Dendritic cell treated with granulocyte-macrophage colony-stimulating factor and Interleukin-4, amounts not matched to agents 40 ng/mL and 50 ng/mL, for 4 days (primary cell): ENCODE measurements around the gene DPP7.

Source experiments
- H3K27ac Mint-ChIP-seq: one replicate; pipeline ENCODE4 v1.8.0; 2022; ENCODE audit warnings: mild to moderate bottlenecking, mixed read lengths
- H3K27me3 Mint-ChIP-seq: one replicate; pipeline ENCODE4 v1.8.0; 2022; ENCODE audit warnings: mild to moderate bottlenecking, mixed read lengths
- H3K36me3 Mint-ChIP-seq: one replicate; pipeline ENCODE4 v1.8.0; 2022; ENCODE audit warnings: low read depth, mixed read lengths
- H3K4me1 Mint-ChIP-seq: one replicate; pipeline ENCODE4 v1.8.0; 2022; ENCODE audit warnings: low read depth, mixed read lengths
- H3K4me3 Mint-ChIP-seq: one replicate; pipeline ENCODE4 v1.8.0; 2022; ENCODE audit warnings: mild to moderate bottlenecking, moderate library complexity, mixed read lengths
- H3K9me3 Mint-ChIP-seq: one replicate; pipeline ENCODE4 v1.8.0; 2022; ENCODE audit warnings: mixed read lengths
- intact Hi-C: fragments of 100-400 bp; cut with micrococcal nuclease; formaldehyde crosslinking; loops from one replicate; pipeline ENCODE4 v1.15.0; 2022

The DPP7 gene

DNA sequence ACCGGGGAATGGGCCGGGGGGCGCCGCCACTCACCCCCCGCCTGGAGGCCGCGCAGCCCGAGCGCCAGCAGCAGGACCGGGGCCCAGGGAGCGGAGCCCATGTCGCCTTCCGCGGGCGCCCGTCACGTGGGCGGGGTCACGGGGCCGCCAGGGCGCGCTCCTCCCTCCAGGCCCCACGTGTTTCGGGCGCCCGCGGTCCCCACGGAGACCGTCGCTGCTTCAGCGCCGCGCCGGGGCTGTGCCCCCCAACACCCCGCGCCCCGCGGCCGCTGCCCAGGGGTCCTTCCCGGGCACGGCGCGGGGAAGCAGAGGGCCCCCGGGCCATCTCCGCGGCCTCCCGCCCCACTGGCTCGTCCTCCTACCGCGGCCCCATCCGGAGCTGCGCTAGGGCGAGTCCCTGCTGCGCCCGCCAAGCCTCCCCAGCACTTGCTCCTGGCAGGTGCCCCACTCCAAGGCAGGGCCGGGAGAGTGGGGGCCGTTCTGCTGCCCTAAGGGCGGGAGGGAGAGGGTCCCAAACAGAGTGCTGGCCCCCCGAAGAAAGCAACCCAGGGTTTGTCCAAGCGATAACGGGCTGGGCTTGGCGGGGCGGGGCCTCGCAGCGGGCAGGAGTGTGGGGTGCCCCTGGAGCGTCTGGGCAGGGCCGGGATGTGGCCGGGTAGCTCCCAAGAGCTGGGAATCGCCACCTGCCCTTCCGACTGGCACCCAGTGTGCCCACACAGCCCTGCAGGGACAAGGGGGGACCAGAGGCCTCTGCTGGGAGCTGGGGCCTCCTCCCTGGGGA lies at the start of gene DPP7:
Gene DPP7 (minus strand): TSS at position 121 of the 781 bp plus-strand sequence. CDS start 20 bp downstream, at position 101.
- no peaks in the 10 kb centered on the region for H3K36me3 Mint-ChIP-seq
- H3K9me3 Mint-ChIP-seq = no peaks in the 10 kb centered on the region
- peaks cover 15% of the 10 kb centered on the region for H3K27me3 Mint-ChIP-seq
- peak within 1 kb of the TSS; percentile 46 for H3K27ac Mint-ChIP-seq
- intact Hi-C loops = loop anchor here (1.0 kb wide), 1 partner anchor 29 kb away; the partner anchor contains the start of gene MAN1B1
- peak within 1 kb of the TSS; percentile 69 for H3K4me3 Mint-ChIP-seq
- peaks cover 19% of the 10 kb centered on the region for H3K4me1 Mint-ChIP-seq

DNA sequence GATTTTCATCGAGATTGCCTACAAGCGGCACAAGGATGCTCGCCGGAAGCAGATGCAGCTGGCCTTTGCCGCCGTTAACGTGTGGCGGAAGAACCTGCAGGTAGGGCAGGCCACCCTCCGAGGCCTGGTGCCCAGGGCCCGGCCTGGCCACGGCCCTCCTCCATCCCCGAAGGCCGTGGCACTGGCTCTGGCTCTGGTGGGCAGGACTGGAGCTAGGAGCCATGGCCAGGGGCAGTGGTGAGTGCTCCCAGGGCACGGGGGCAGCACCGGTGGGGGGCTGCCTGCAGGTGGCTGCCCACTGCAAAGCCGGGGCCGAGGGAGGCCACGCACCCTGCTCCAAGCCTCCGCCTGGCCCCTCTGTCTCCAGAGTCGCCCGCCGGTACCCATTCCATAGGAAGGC lies 49.3 kb upstream of the DPP7 start:
- intact Hi-C loops = no loop called here
- Mint-ChIP-seq H3K4me3 (peak overlapping the region; percentile 62), H3K9me3 (no peaks in the 10 kb centered on the region)

GRCh38 chr9:137163365-137163715 lies 48.8 kb upstream of the DPP7 start:
- Mint-ChIP-seq H3K4me3 (peak overlapping the region; percentile 62), H3K27me3 (peaks cover 91% of the 10 kb centered on the region), H3K27ac (no peak overlapping the region), H3K36me3 (no peaks in the 10 kb centered on the region), H3K9me3 (no peaks in the 10 kb centered on the region), H3K4me1 (peaks cover 8% of the 10 kb centered on the region)
- intact Hi-C loops = no loop called here

More for the DNA sequence above, 49.3 kb upstream of the DPP7 start:
- H3K36me3 Mint-ChIP-seq = no peaks in the 10 kb centered on the region
- H3K27me3 Mint-ChIP-seq = peaks cover 90% of the 10 kb centered on the region
- H3K27ac Mint-ChIP-seq = no peak overlapping the region
- peaks cover 8% of the 10 kb centered on the region for H3K4me1 Mint-ChIP-seq

DNA sequence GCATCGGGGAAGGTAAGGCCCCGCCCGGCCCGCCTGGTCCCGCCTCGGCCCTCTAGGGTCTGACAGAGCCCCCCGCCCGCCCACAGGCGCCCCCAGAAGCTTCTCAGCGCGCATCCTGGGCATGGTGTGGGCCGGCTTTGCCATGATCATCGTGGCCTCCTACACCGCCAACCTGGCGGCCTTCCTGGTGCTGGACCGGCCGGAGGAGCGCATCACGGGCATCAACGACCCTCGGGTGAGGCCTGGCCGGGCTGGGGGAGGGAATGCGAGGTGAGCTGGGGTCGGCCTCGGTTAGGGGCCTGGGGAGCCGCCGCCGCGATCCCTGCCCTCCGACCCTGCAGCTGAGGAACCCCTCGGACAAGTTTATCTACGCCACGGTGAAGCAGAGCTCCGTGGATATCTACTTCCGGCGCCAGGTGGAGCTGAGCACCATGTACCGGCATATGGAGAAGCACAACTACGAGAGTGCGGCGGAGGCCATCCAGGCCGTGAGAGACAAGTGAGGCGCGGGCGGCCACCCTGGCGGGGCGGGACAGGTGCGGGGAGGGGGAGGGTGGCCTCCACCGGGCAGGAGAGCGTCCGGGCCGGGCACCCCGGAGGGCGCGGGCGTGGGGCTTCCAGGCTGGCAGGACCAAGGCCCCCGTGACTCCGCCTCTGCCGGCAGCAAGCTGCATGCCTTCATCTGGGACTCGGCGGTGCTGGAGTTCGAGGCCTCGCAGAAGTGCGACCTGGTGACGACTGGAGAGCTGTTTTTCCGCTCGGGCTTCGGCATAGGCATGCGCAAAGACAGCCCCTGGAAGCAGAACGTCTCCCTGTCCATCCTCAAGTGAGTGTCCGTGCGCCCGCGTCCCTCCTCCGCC lies 48.2 kb upstream of the DPP7 start:
- Mint-ChIP-seq H3K9me3 (no peaks in the 10 kb centered on the region), H3K36me3 (no peaks in the 10 kb centered on the region), H3K4me3 (peak overlapping the region; percentile 62), H3K27ac (no peak overlapping the region), H3K4me1 (peaks cover 12% of the 10 kb centered on the region), H3K27me3 (peaks cover 91% of the 10 kb centered on the region)
- intact Hi-C loops = no loop called here

DNA sequence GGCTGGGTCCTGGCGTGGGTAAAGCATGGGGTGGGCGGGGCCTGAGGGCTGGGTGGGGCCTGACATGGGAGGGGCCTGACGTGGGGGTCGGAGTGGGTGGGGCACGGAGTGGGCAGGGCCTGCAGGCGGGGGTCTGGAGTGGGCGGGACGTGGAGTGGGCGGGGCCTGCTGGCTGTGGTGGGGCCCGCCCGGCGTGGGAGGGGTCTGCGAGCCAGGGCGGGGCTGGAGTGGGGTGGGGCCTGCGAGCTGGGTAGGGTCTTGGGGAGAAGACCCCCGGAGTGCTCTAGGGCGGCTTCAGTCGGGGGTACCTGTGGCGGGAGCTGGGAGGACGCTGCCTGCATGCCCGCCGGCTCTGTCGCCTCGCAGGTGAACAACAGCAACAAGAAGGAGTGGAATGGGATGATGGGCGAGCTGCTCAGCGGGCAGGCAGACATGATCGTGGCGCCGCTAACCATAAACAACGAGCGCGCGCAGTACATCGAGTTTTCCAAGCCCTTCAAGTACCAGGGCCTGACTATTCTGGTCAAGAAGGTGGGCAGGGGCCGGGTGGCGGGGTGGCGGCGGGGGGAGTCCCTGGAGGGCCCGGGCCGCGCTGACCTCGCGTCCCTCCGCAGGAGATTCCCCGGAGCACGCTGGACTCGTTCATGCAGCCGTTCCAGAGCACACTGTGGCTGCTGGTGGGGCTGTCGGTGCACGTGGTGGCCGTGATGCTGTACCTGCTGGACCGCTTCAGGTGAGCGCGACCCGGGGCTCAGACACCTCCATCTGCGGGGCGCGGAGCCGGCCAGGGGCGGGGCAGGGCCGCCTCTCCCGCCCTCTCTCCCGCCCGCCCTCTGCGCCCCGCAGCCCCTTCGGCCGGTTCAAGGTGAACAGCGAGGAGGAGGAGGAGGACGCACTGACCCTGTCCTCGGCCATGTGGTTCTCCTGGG lies 47.3 kb upstream of the DPP7 start:
- no peak overlapping the region for H3K4me3 Mint-ChIP-seq
- intact Hi-C loops = no loop called here
- H3K27me3 Mint-ChIP-seq = peaks cover 92% of the 10 kb centered on the region
- no peaks in the 10 kb centered on the region for H3K36me3 Mint-ChIP-seq
- H3K9me3 Mint-ChIP-seq = no peaks in the 10 kb centered on the region
- no peak overlapping the region for H3K27ac Mint-ChIP-seq
- peaks cover 20% of the 10 kb centered on the region for H3K4me1 Mint-ChIP-seq

DNA sequence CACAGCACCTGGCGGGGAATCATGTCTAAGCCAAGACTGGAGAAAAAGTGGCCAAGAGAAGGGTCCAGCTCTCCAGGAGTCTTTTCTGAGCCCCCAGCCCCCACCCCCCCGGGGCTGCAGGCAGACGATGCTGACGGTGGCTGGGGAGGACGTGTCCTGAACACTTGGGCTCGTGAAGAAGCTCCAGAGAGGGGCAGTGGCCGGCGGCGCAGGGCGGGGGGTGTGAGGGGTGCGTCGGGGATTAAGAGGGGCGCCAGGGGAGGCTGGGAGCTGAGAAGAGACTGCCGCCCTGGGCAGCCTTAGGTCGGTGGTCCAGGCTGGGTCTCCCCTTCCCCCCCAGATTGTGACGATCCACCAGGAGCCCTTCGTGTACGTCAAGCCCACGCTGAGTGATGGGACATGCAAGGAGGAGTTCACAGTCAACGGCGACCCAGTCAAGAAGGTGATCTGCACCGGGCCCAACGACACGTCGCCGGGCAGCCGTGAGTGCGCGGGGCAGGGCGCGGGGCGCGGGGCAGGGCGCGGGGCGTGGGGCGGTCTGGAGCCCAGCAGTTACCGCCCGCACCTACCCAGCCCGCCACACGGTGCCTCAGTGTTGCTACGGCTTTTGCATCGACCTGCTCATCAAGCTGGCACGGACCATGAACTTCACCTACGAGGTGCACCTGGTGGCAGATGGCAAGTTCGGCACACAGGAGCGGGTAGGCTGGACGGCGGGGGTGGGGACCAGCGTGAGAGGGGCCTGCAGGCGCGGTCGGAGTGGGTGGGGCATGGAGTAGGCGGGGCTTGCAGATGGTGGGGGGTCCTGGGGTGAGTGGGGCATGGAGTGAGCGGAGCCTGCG lies 46.4 kb upstream of the DPP7 start:
- no peak overlapping the region for H3K4me3 Mint-ChIP-seq
- no peaks in the 10 kb centered on the region for H3K36me3 Mint-ChIP-seq
- H3K27me3 Mint-ChIP-seq = peaks cover 92% of the 10 kb centered on the region

DNA sequence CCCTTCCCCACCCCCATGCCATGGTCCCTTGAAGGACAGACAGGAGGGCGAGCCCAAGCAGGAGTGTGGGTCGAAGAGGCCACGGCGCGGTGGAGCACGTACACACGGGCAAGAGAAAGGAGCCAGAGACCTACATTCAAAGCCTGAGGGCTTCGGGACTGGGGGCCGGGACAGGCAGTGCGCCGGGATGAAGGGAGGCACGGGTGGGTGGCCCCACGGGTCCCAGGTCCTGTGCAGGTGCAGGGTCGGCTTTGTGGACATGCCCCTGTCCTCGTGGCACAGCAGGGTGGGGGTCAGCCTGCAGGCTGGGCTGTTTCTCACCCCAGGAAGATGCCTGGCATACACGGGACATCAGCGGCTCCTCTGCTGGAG lies 45.5 kb upstream of the DPP7 start:
- Mint-ChIP-seq H3K4me3 (no peak overlapping the region), H3K9me3 (no peaks in the 10 kb centered on the region), H3K27ac (no peak overlapping the region), H3K4me1 (peaks cover 24% of the 10 kb centered on the region), H3K36me3 (no peaks in the 10 kb centered on the region), H3K27me3 (peaks cover 92% of the 10 kb centered on the region)
- intact Hi-C loops = no loop called here

More for the DNA sequence above, 46.4 kb upstream of the DPP7 start:
- intact Hi-C loops = no loop called here
- H3K4me1 Mint-ChIP-seq = peaks cover 24% of the 10 kb centered on the region
- no peaks in the 10 kb centered on the region for H3K9me3 Mint-ChIP-seq
- no peak overlapping the region for H3K27ac Mint-ChIP-seq

GRCh38 chr9:137159105-137160053 lies 44.8 kb upstream of the DPP7 start:
- intact Hi-C loops = no loop called here
- no peaks in the 10 kb centered on the region for H3K9me3 Mint-ChIP-seq
- no peaks in the 10 kb centered on the region for H3K36me3 Mint-ChIP-seq
- H3K4me3 Mint-ChIP-seq = no peak overlapping the region
- H3K27me3 Mint-ChIP-seq = peaks cover 92% of the 10 kb centered on the region
- H3K27ac Mint-ChIP-seq = no peak overlapping the region
- peaks cover 24% of the 10 kb centered on the region for H3K4me1 Mint-ChIP-seq

DNA sequence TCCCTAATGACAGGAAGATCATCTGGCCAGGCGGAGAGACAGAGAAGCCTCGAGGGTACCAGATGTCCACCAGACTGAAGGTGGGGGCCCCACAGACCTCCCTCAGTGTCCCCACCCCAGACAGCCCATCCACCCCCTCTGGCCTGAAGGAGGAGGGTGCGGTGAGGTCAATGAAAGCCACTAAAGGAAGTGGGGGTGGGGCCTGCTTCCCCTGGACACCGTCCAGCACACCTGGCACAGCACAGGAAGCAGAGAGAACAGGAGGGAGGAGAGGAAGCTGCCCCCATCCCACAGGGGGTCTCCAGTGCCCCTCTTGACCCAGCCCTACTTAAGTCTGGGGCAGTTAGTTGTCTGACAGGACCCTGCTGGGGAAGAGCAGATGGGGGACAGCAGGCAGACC lies 44.1 kb upstream of the DPP7 start:
- Mint-ChIP-seq H3K4me1 (peaks cover 23% of the 10 kb centered on the region), H3K27ac (no peak overlapping the region), H3K36me3 (no peaks in the 10 kb centered on the region), H3K4me3 (no peak overlapping the region), H3K27me3 (peaks cover 88% of the 10 kb centered on the region), H3K9me3 (no peaks in the 10 kb centered on the region)
- intact Hi-C loops = no loop called here

DNA sequence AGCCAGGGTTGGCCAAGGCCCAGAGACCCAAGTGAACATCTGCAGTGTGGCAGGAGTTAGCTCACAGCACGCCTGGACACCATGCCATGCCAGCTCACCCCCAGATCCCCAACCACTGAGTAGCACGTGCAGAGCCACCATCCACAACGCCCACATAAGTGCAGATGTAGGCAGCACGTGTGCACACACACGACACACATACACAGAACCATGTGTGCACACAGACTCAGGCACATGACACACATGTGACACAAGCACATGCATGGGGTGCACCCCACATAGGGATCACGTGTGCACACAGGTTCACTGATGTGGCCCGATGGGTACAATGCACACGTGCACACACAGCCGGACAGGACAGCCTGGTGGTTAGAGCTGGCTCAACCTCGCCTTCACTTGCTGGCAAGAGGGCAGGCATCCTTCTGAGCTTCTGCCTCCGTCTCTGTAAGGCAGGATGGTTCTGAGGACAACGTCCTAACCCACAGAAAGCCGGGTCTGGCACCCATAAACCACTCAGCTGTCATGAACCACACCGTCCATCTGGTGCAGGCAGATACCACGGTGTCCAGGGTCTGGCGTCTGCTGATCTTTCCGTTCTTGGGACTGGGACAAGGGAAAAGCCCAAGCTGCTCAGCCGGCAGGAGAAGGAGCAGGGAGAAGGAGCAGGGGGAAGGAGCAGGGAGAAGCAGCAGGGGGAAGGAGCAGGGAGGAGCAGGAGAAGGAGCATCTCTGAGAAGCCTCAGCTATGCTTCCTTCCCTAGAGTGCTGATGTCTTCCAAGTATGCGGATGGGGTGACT lies 43.3 kb upstream of the DPP7 start:
- Mint-ChIP-seq H3K9me3 (no peaks in the 10 kb centered on the region), H3K36me3 (no peaks in the 10 kb centered on the region), H3K4me3 (no peak overlapping the region), H3K4me1 (peaks cover 16% of the 10 kb centered on the region), H3K27me3 (peaks cover 80% of the 10 kb centered on the region), H3K27ac (no peak overlapping the region)
- intact Hi-C loops = no loop called here

DNA sequence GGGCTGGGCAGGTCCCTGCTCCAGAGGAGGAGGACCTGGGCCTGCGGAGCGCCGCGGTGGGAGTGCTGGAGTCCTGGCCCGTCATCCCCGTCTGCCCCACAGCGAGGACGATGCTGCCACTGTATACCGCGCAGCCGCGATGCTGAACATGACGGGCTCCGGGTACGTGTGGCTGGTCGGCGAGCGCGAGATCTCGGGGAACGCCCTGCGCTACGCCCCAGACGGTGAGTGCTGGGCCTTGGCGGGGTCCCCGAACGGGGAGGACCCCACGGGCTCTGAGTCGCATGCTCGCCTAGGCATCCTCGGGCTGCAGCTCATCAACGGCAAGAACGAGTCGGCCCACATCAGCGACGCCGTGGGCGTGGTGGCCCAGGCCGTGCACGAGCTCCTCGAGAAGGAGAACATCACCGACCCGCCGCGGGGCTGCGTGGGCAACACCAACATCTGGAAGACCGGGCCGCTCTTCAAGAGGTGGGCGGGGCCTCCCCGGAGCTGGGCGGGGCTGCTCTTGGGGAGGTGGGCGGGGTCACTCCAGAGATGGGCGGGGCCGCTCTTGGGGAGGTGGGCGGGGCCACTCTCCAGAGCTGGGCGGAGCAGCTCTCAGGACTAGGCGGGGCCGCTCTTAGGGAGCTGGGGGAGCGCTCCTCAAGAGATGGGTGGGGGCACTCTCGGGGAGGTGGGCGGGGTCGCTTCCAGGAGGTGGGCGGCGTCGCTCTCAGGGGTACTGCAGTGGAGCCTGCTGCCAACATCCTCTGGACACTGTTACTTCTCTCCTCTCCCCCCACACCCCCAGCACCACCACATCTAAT lies 42.2 kb upstream of the DPP7 start:
- Mint-ChIP-seq H3K4me1 (peaks cover 16% of the 10 kb centered on the region), H3K4me3 (peak overlapping the region; percentile 32), H3K9me3 (no peaks in the 10 kb centered on the region), H3K27ac (no peak overlapping the region), H3K27me3 (peaks cover 73% of the 10 kb centered on the region), H3K36me3 (no peaks in the 10 kb centered on the region)
- intact Hi-C loops = no loop called here
